K562 (cell line): ENCODE measurements around the gene FBRS. TPM values are rescaled to one million over a fixed set of nuclear protein-coding genes. Genes with fewer than 3 reads are reported as not detected.

Experiments
- CBX2 ChIP-seq: fragments of 200-600 bp; sonication (generic); IDR thresholded peaks from one replicate; pipeline ENCODE4 v1.6.1; 2012; ENCODE audit warnings: mild to moderate bottlenecking, low read length, inconsistent platforms; ENCODE audit not compliant: insufficient read depth, poor library complexity, severe bottlenecking
- EWSR1 ChIP-seq: fragments of 450-650 bp; IDR thresholded peaks from 2 replicates; pipeline ENCODE4 v1.6.1; 2018; ENCODE audit warnings: borderline replicate concordance, mild to moderate bottlenecking, low read depth, moderate library complexity; ENCODE audit not compliant: partially characterized antibody
- ILK ChIP-seq: fragments of 450-650 bp; IDR thresholded peaks from 2 replicates; pipeline ENCODE4 v1.6.1; 2016; ENCODE audit warnings: missing genetic modification characterization, low read depth, mild to moderate bottlenecking, missing compliant biosample characterization, moderate library complexity, borderline replicate concordance
- POLR2A ChIP-seq: fragments of 450-650 bp; conservative IDR thresholded peaks from 2 replicates; pipeline ENCODE4 v1.6.1; 2016
- STAT5A ChIP-seq: IDR thresholded peaks from 2 replicates; pipeline ENCODE4 v1.6.1; 2012; ENCODE audit warnings: low read length, inconsistent platforms, borderline replicate concordance
- ZC3H11A ChIP-seq: IDR thresholded peaks from 2 replicates; pipeline ENCODE4 v1.6.1; 2012; ENCODE audit warnings: low read depth, low read length, improper control_type of control experiment
- ZNF583 ChIP-seq: fragments of 250-450 bp; sonication (Bioruptor Pico); IDR thresholded peaks from 2 replicates; pipeline ENCODE4 v1.4.0; 2020
- ZNF707 ChIP-seq: fragments of 250-450 bp; sonication (Bioruptor Pico); conservative IDR thresholded peaks from 2 replicates; pipeline ENCODE4 v1.8.0; 2022; ENCODE audit warnings: inconsistent platforms, mild to moderate bottlenecking, moderate library complexity
- ZNF77 ChIP-seq: fragments of 250-450 bp; sonication (Bioruptor Pico); IDR thresholded peaks from 2 replicates; pipeline ENCODE4 v1.5.0; 2020
- polyA plus RNA-seq, 8 experiments: library from polyadenylated mRNA; depleted of rRNA in 4 of 8; stranded (reverse) in 5 of 8; unstranded in 3 of 8; fragments of >200 nt; fragmentation: Nextera tagmentation in 2 of 8; fragmentation: Illumina TruSeq in 1 of 8; extraction: Ambion mirVana in 2 of 8; extraction: Trizol in 1 of 8; gene quantifications; 2 replicates each; pipeline versions ENCODE4 v1.2.1 to v1.2.3, GENCODE V29; 2011 to 2014; ENCODE audit warnings: inconsistent platforms in 1 of 8, missing spikeins in 1 of 8
- total RNA-seq, 7 experiments: library from RNA; depleted of rRNA in 6 of 7; stranded (reverse); fragments of >200 nt in 6 of 7; fragmentation: Illumina TruSeq in 2 of 7; extraction: Trizol in 2 of 7; gene quantifications; 2 replicates each; pipeline versions ENCODE4 v1.2.1 to v1.2.3, GENCODE V29; 2011 to 2021; ENCODE audit warnings: low replicate concordance in 1 of 7
- TF ChIP-seq, protein P1 (sequence below), 2 experiments: fragments of 450-650 bp; IDR thresholded peaks; 2 replicates each; pipeline ENCODE4 v1.6.1; 2016; ENCODE audit warnings: mild to moderate bottlenecking in 2 of 2, borderline replicate concordance in 1 of 2, low read depth in 1 of 2, moderate library complexity in 1 of 2
- TF ChIP-seq, protein P2 (sequence below): sonication (generic); formaldehyde crosslinking; IDR thresholded peaks from 2 replicates; pipeline ENCODE4 v1.8.1; 2023; ENCODE audit warnings: mild to moderate bottlenecking, missing genetic modification reagents
- TF ChIP-seq, protein P3 (sequence below): sonication (generic); formaldehyde crosslinking; IDR thresholded peaks from 2 replicates; pipeline ENCODE4 v1.8.1; 2023; ENCODE audit warnings: mild to moderate bottlenecking, missing genetic modification reagents

Gene FBRS
- total and polyA plus RNA-seq, 9 of the 15 experiments (the other 6 are each of a cell fraction or from before 2014, with no cell fraction given) = 0.32 to 59.5 (median 13.1) TPM

DNA sequence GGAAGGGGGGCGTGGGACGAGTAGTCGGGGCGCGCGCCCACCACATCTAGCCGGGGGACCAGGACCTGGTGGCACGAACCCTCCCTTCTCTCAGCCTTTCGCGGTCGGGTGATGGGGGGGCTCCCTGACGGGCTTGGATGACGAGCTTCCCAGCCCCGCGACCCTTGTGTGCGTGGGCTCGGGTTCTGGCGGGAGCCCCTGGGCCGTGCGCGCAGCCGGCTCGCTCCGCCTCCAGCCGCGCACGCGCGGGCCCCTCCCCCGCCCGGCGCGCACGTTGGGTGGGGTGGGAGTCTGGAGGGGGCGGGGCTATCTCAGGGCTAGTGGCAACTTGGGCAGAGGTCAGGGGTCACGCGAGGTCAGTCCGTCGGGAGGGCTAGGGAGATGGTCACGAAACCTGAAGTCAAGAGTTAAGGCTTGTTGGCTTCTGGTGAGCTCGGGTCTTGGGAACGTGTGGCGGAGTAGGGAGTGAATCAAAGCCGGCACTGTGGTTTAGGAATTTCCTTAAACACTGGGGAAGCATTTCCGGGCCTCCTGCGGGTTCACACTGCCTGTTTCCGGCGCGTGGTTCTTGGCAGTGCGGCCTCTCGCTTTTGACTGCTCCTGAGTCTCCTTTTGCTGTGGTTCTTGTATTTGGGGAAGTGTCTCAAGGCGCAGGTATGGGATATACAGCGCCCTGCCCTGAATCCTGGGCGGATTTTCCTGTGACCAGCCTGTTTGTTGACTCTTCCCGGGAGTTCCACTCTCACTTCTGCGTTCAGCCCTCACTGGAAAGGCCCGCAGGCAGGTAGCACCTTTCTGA, 40.8 kb downstream of the FBRS start, which contains the start of gene SRCAP (continued):
- no peak for TF ChIP-seq ZNF77 (CRISPR knock-in tag)
- peak; percentile 58 for TF ChIP-seq POLR2A
- TF ChIP-seq ZNF707 (CRISPR knock-in tag) = no peak
- TF ChIP-seq ZNF583 (CRISPR knock-in tag) = 0 out of 2 replicates have a peak, but pooled peaks have one; percentile 73
- TF ChIP-seq, protein P1, sequence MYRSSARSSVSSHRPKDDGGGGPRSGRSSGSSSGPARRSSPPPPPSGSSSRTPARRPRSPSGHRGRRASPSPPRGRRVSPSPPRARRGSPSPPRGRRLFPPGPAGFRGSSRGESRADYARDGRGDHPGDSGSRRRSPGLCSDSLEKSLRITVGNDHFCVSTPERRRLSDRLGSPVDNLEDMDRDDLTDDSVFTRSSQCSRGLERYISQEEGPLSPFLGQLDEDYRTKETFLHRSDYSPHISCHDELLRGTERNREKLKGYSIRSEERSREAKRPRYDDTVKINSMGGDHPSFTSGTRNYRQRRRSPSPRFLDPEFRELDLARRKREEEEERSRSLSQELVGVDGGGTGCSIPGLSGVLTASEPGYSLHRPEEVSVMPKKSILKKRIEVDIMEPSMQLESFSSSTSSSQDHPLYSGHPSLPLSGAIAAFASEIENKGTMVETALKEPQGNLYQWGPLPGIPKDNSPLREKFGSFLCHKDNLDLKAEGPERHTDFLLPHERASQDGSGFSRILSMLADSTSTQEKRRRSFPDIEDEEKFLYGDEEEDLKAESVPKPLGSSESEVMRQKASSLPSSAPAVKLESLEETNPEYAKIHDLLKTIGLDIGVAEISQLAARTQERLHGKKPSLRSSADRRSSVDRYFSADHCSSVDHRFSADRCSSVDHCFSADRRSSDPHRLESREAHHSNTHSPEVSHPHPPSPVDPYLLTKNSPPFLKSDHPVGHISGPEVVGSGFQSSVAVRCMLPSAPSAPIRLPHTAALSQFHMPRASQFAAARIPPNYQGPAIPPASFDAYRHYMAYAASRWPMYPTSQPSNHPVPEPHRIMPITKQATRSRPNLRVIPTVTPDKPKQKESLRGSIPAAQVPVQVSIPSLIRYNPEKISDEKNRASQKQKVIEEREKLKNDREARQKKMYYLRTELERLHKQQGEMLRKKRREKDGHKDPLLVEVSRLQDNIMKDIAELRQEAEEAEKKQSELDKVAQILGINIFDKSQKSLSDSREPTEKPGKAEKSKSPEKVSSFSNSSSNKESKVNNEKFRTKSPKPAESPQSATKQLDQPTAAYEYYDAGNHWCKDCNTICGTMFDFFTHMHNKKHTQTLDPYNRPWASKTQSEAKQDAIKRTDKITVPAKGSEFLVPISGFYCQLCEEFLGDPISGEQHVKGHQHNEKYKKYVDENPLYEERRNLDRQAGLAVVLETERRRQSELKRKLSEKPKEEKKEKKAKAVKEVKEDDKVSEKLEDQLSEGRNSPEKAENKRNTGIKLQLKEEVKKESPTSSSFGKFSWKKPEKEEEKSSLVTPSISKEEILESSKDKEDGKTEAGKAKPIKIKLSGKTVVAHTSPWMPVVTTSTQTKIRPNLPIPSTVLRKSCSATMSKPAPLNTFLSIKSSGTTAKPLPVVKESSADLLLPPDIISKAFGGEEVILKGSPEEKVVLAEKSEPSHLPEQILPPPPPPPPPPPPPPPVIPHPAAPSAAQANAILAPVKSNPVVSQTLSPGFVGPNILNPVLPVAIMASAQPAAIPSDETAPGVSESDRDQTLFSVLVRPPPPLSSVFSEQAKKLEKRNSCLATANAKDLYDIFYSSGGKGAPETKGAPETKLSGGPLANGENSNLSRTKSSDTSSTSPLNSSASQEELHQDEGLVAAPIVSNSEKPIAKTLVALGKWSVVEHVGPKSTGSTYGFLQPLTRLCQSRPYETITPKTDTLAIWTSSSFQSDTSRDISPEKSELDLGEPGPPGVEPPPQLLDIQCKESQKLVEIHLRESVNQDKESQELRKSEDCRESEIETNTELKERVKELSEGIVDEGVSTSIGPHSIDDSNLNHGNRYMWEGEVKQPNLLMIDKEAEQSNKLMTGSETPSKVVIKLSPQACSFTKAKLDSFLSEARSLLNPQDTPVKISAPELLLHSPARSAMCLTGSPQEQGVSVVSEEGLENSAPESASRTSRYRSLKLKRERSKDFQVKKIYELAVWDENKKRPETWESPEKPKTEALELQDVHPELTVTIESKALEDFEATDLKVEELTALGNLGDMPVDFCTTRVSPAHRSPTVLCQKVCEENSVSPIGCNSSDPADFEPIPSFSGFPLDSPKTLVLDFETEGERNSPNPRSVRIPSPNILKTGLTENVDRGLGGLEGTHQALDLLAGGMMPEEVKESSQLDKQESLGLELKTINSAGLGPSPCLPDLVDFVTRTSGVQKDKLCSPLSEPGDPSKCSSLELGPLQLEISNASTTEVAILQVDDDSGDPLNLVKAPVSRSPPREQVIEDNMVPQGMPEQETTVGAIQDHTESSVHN (IDR thresholded peaks at IDR 0.05; ENCODE audit: borderline replicate concordance in 1 of 2, low read depth in 1 of 2) = no peak
- TF ChIP-seq EWSR1 = no peak
- no peak for TF ChIP-seq ILK (tag)
- TF ChIP-seq STAT5A = peak; percentile 9; the same call in 1 of the 2 replicates
- TF ChIP-seq, protein P2, sequence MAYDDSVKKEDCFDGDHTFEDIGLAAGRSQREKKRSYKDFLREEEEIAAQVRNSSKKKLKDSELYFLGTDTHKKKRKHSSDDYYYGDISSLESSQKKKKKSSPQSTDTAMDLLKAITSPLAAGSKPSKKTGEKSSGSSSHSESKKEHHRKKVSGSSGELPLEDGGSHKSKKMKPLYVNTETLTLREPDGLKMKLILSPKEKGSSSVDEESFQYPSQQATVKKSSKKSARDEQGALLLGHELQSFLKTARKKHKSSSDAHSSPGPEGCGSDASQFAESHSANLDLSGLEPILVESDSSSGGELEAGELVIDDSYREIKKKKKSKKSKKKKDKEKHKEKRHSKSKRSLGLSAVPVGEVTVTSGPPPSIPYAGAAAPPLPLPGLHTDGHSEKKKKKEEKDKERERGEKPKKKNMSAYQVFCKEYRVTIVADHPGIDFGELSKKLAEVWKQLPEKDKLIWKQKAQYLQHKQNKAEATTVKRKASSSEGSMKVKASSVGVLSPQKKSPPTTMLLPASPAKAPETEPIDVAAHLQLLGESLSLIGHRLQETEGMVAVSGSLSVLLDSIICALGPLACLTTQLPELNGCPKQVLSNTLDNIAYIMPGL (CRISPR knock-in tag) = peak; percentile 70; the same call in 1 of the 2 replicates
- TF ChIP-seq, protein P3, sequence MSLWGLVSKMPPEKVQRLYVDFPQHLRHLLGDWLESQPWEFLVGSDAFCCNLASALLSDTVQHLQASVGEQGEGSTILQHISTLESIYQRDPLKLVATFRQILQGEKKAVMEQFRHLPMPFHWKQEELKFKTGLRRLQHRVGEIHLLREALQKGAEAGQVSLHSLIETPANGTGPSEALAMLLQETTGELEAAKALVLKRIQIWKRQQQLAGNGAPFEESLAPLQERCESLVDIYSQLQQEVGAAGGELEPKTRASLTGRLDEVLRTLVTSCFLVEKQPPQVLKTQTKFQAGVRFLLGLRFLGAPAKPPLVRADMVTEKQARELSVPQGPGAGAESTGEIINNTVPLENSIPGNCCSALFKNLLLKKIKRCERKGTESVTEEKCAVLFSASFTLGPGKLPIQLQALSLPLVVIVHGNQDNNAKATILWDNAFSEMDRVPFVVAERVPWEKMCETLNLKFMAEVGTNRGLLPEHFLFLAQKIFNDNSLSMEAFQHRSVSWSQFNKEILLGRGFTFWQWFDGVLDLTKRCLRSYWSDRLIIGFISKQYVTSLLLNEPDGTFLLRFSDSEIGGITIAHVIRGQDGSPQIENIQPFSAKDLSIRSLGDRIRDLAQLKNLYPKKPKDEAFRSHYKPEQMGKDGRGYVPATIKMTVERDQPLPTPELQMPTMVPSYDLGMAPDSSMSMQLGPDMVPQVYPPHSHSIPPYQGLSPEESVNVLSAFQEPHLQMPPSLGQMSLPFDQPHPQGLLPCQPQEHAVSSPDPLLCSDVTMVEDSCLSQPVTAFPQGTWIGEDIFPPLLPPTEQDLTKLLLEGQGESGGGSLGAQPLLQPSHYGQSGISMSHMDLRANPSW (CRISPR knock-in tag) = 0 out of 2 replicates have a peak, but pooled peaks have one; percentile 16
- TF ChIP-seq ZC3H11A = no peak
- TF ChIP-seq CBX2 = no peak
